GM12801 (cell line): Measurements from ENCODE around the gene DYNLL2.

ENCODE experiments used
- TF ChIP-seq, protein P1 (sequence below): IDR thresholded peaks from one replicate; pipeline ENCODE4 v1.5.1; 2011; ENCODE audit warnings: control low read depth; ENCODE audit not compliant: insufficient read length; ENCODE audit errors: extremely low read depth

Gene DYNLL2

DNA sequence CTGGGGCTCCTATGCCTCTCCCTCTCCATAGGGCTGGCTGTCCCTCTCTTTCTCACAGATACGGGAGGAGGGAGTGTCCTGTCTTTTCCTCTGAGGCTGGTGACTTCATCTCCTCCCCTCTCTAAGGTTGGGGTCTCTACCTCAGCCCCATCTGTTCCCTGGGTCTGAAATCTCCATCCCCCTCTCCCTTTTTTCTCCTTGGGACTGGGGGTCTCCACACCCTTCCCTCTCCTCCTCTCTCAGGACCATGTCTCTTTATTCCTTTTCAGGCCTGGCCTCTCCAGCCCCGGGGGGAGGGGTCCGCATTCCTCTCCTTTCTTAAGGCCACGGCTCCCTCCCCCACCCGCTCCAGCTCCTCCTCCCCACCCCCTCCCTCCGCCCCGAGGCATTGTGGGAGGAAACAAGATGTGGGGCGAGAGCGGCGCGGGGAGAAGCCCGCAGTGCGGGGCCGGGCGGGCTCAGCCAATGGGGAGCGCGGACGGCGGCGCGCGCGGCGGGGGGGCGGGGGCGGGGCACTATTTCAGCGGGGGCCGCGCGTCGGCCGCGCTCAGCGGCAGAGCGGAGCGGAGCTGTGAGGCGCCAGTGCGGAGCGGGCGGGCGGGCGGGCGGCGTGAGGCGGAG is at the start of gene DYNLL2:
TSS of gene DYNLL2 (plus strand) at position 550 of the 621 bp plus-strand sequence. CDS start 3,672 bp downstream, outside the sequence.
- TF ChIP-seq, protein P1, sequence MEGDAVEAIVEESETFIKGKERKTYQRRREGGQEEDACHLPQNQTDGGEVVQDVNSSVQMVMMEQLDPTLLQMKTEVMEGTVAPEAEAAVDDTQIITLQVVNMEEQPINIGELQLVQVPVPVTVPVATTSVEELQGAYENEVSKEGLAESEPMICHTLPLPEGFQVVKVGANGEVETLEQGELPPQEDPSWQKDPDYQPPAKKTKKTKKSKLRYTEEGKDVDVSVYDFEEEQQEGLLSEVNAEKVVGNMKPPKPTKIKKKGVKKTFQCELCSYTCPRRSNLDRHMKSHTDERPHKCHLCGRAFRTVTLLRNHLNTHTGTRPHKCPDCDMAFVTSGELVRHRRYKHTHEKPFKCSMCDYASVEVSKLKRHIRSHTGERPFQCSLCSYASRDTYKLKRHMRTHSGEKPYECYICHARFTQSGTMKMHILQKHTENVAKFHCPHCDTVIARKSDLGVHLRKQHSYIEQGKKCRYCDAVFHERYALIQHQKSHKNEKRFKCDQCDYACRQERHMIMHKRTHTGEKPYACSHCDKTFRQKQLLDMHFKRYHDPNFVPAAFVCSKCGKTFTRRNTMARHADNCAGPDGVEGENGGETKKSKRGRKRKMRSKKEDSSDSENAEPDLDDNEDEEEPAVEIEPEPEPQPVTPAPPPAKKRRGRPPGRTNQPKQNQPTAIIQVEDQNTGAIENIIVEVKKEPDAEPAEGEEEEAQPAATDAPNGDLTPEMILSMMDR: no peak

DNA sequence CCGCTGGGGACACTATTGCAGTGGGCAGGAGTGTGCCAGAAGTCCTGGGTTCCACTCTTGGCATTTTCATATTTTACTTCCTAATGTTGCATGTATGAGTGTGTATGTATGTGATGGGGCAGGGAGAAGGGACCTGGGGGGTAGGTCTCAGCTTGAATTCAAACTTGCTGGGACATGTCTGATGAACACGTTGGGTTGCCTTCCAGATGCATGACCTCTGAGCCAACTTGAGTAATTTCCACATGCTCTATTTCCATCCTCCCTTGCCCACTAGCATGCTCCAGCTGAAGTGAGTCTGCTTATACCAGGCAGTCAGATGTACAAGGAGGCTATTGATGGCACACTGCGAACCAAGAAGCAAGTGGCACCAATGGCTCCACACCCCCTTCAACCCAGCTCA is 43.2 kb upstream of the DYNLL2 start:
- TF ChIP-seq, protein P1: no peak

DNA sequence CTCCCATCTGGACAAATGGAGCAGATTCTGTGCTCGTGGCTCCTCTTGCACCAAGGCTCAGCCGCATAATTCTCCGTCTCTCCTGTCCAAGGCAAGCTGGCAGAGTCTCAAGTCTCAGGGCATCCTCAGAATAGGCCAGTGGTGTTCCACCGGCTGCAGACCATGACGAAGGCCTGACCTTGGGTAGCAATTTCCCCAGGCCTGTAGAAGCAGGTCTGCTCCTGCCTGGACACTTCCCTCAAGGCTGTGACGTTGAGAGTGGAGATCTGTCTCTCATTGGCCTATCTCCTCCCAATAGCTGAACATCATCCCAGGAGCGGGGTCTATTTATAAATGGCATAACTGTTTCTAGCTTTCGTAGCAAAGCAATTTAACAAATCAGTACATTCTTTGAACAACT is 42.8 kb upstream of the DYNLL2 start:
- TF ChIP-seq, protein P1: no peak

DNA sequence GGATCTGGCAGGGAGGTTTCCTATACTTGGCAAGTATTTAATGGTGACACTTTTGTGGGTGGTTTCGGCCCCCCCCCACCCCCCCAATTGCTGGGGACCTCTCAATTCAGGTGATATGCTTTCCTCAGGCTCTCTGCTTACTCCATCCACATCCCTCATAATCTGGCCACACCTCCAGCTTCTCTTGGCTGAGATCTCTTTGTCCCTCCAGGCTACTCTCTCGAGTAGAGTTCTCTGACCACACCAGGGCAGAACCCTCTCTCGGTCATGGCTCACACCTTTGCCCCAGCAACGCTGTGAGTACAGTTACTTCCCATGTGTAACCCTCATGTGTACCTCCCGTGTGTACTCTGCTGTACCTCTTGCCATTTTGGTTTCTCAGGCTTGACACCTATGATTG is 42.1 kb upstream of the DYNLL2 start:
- TF ChIP-seq, protein P1: no peak

DNA sequence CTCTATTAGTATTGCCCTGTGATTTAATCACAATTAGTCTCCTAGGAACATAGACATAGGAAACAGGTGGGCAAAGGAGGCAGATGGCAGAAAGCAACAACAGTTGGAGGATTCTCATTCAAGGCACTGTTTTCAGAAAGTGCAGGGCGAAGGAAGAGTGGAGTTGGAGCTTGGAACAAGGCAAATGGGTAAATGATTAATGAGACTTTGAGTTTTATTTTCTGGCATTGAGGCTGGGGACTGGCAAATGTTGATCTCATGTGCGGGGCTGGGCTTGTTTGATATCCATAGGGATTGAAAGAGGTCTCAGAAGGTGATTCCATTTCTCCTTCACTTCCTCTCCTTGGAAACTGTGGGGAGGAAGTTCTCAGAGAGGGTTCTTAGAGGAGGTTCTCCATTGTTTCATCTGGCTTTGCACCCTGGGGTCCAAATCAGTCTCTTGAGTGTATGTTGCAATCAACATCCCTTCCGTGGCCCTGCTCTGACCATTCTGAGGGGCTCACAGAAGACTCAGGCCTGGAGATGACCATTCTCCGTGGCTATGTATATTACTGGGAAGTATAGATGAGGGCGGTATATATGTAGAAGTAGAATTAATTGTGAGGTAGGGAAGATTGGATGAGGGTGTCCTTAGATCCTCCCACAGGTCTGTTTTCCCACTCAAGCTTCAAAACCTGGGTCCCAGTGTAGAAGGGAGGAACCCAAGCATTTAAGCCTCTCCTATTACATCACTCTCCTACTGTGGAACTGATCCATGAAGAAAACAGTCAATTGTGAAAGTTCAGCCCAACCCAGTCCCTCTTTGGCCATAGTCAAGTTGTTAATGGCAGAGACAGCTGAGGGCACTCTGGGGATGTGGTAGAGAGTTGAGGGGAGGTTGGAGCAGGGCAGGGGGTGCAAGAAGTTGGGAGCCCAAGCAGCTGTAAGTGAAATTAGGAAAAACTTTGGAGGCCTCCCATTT is 39.7 kb upstream of the DYNLL2 start:
- TF ChIP-seq, protein P1: no peak

DNA sequence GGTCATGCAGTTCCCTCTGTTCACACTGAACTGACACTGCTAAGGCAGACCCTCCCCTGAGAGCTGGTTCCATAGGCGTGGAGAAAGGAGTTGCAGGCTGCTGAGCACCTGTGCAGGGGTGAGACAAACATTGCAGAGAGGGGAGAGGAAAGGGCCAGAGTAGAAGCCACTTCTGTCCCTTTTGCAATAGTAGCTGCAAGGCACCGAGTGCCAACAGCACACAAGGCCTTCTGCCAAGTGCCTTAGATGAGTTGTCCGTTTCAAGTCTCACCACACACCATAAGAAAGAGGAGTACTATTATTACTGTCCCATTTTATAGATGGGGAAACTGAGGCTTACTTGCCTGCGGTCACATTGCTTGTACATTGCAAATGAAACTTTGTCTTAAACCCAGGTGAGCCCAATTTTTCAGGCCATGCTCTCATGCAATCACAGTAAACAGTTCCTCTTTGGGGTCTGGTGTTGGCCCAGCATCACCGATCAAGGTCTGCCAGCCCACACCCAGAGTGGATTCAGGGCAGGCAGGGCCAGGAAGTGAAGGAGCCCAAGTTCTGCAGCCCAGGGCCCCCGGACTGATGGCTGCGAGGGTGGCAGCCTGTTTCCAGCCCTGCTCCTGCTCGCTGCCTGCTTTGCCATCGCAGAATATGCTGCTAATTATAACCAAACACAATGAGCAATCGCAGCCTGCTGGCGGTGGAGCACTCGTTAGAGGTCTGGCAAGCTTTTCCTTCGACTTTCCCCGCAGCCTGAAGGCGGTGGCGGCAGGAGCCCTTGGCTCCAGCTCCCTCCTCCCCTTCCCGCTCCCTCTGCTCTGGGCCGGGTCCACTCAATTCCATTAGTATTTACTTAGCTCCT is 36.8 kb upstream of the DYNLL2 start:
- TF ChIP-seq, protein P1: no peak
